Islet precursor cell (in vitro differentiated cells): Measurements from ENCODE around the gene EDEM3.
"Not testable (repeated sequence)": the region's sequence is repeated elsewhere in the genome, so short reads cannot be mapped to it uniquely, and the experiment has no call there.

Experiments
- DNase-seq: peaks from one replicate; pipeline ENCODE4 v3.0.0-alpha.2; 2018

EDEM3 gene

GRCh38 chr1:184724843-184725242 lies 29.8 kb downstream of the EDEM3 start:
- DNase-seq = no peak

- DNase-seq = no peak
Observed at GRCh38 chr1:184716158-184716557, 38.5 kb downstream of the EDEM3 start.

GRCh38 chr1:184709418-184709817 lies 45.2 kb downstream of the EDEM3 start:
- no peak for DNase-seq

- no peak for DNase-seq
Observed at GRCh38 chr1:184708084-184708676, 46.5 kb downstream of the EDEM3 start.

GRCh38 chr1:184705271-184705670 lies 49.4 kb downstream of the EDEM3 start:
- no peak for DNase-seq

GRCh38 chr1:184701816-184702215 lies 52.8 kb downstream of the EDEM3 start:
- DNase-seq = no peak

- DNase-seq = no peak
Observed at GRCh38 chr1:184698969-184699368, 55.7 kb downstream of the EDEM3 start.

GRCh38 chr1:184698016-184698415 lies 56.6 kb downstream of the EDEM3 start:
- no peak for DNase-seq

GRCh38 chr1:184696403-184696802 lies 58.3 kb downstream of the EDEM3 start:
- DNase-seq = no peak

GRCh38 chr1:184695023-184695422 lies 59.6 kb downstream of the EDEM3 start:
- DNase-seq = no peak

GRCh38 chr1:184693011-184693410 lies 61.6 kb downstream of the EDEM3 start:
- no peak for DNase-seq

- no peak for DNase-seq
Observed at GRCh38 chr1:184691719-184692324, 62.8 kb downstream of the EDEM3 start.

GRCh38 chr1:184686540-184686939 lies 68.1 kb downstream of the EDEM3 start:
- DNase-seq = no peak

GRCh38 chr1:184685116-184685515 lies 69.5 kb downstream of the EDEM3 start:
- DNase-seq = no peak

- no peak for DNase-seq
Observed at GRCh38 chr1:184684285-184685074, 70.2 kb downstream of the EDEM3 start.

- DNase-seq = no peak
Observed at GRCh38 chr1:184682956-184683355, 71.7 kb downstream of the EDEM3 start.

GRCh38 chr1:184680611-184681225 lies 73.9 kb downstream of the EDEM3 start:
- not testable (repeated sequence) for DNase-seq

- not testable (repeated sequence) for DNase-seq
Observed at GRCh38 chr1:184679472-184679871, 75.2 kb downstream of the EDEM3 start.

- DNase-seq = no peak
Observed at GRCh38 chr1:184677344-184677743, 77.3 kb downstream of the EDEM3 start.

GRCh38 chr1:184673305-184673704 lies 81.4 kb downstream of the EDEM3 start:
- no peak for DNase-seq

- no peak for DNase-seq
Observed at GRCh38 chr1:184672013-184672726, 82.5 kb downstream of the EDEM3 start.

- no peak for DNase-seq
Observed at GRCh38 chr1:184669391-184669790, 85.3 kb downstream of the EDEM3 start.

GRCh38 chr1:184665360-184665759 lies 89.3 kb downstream of the EDEM3 start:
- no peak for DNase-seq
